ENCODE data around the gene XPA. TPM values are rescaled to one million over a fixed set of nuclear protein-coding genes. Genes with fewer than 3 reads are reported as not detected.
A peak's percentile ranks its signal among the peaks of the same experiment; 100 is the strongest.

Gene XPA
- total and polyA plus RNA-seq, 10 of the 15 experiments (the other 5 are each of a cell fraction or from before 2014, with no cell fraction given) = 6.2 to 19.9 (median 12.3) TPM

DNA sequence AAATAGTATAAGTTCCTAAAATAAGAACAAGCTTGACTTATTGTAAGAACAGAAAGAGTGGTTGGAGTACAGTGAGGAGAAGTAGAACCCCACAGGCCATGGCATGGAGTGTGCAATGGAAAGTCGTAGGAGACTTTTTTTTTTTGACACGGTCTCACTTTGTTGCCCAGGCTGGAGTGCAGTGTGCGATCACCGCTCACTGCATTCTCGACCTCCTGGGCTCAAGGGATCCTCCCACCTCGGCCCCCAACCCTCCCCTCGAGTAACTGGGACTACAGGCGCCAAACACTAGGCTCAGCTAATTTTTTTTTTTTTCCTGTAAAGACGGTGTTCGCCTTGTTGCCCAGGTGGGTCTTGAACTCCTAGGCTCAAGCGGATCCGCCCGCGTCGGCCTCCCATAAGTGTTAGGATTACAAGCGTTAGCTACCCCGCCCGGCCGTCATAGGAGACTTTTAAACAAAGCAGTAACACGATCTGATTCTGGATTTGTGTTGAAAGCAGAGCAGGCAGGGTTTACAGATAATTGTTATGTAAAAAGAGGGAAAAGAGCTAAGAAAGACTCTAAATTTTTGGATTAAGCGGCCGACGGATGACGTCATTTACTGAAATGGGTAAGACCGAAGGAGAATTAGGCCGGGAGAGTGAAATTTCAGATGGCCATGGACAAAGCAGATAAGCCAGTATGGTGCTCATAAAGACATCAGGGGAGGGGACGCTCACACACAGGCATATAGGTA, 64.7 kb downstream of the XPA start (continued):
- TF ChIP-seq JUND (IDR thresholded peaks at IDR 0.05; ENCODE audit: low read depth, low read length) = 0 out of 2 replicates have a peak, but pooled peaks have one; percentile 75
- TF ChIP-seq SREBF1 (IDR thresholded peaks at IDR 0.05; ENCODE audit: low read length) = no peak
- TF ChIP-seq NFYA (IDR thresholded peaks at IDR 0.05; ENCODE audit: borderline replicate concordance, low read depth, low read length) = no peak
- TF ChIP-seq, protein P1, sequence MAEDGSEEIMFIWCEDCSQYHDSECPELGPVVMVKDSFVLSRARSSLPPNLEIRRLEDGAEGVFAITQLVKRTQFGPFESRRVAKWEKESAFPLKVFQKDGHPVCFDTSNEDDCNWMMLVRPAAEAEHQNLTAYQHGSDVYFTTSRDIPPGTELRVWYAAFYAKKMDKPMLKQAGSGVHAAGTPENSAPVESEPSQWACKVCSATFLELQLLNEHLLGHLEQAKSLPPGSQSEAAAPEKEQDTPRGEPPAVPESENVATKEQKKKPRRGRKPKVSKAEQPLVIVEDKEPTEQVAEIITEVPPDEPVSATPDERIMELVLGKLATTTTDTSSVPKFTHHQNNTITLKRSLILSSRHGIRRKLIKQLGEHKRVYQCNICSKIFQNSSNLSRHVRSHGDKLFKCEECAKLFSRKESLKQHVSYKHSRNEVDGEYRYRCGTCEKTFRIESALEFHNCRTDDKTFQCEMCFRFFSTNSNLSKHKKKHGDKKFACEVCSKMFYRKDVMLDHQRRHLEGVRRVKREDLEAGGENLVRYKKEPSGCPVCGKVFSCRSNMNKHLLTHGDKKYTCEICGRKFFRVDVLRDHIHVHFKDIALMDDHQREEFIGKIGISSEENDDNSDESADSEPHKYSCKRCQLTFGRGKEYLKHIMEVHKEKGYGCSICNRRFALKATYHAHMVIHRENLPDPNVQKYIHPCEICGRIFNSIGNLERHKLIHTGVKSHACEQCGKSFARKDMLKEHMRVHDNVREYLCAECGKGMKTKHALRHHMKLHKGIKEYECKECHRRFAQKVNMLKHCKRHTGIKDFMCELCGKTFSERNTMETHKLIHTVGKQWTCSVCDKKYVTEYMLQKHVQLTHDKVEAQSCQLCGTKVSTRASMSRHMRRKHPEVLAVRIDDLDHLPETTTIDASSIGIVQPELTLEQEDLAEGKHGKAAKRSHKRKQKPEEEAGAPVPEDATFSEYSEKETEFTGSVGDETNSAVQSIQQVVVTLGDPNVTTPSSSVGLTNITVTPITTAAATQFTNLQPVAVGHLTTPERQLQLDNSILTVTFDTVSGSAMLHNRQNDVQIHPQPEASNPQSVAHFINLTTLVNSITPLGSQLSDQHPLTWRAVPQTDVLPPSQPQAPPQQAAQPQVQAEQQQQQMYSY (CRISPR knock-in tag; IDR thresholded peaks at IDR 0.05) = 0 out of 2 replicates have a peak, but pooled peaks have one; percentile 42
- TF ChIP-seq MEF2A (IDR thresholded peaks at IDR 0.05; ENCODE audit: insufficient read depth, low read depth, low read length) = 0 out of 2 replicates have a peak, but pooled peaks have one; percentile 32

GRCh38 chr9:97630591-97630990, 66.5 kb downstream of the XPA start:
- in situ Hi-C loops (cut with MboI) = loop anchor here (25.0 kb wide), 1 partner anchor 1218 kb away; the partner anchor contains the start of gene ZNF367
- BruUV-seq (replicated peaks) = no TSS peak
- no peaks in the 10 kb centered on the region for H3K27me3 ChIP-seq (replicated peaks in 1 of 2; ENCODE audit: control insufficient read depth in 2 of 2, insufficient read depth in 2 of 2, low read length in 1 of 2)
- ChIA-PET SMC1A (ENCODE audit: uncharacterized antibody, unreplicated experiment) (interaction anchor here (0.6 to 2.5 kb wide), 4 partner anchors 9 to 217 kb away, joined by 3 to 14 read pairs (median 4); no protein-coding TSS in a partner anchor), RAD21 (ENCODE audit: unreplicated experiment) (interaction anchor here (0.8 kb wide), 1 partner anchor 32 kb away, joined by 3 read pairs; no protein-coding TSS in a partner anchor), CTCF (interaction anchor here (0.9 to 5.5 kb wide), 6 partner anchors 9 to 162 kb away, joined by 3 to 35 read pairs (median 12); no protein-coding TSS in a partner anchor), POLR2A (no interaction called here)
- FAIRE-seq = no peak
- H3K27ac ChIP-seq (ENCODE audit: control insufficient read depth, insufficient read depth) = no peak overlapping the region
- H3K4me2 ChIP-seq (ENCODE audit: control insufficient read depth, insufficient read depth) = no peak overlapping the region
- peaks cover 52% of the 10 kb centered on the region for H3K79me2 ChIP-seq (ENCODE audit: control insufficient read depth, insufficient read depth, low read length)
- ATAC-seq = no peak
- TF ChIP-seq FOS (IDR thresholded peaks at IDR 0.05; ENCODE audit: borderline replicate concordance, extremely low read depth, insufficient read length) (no peak), HDAC6 (IDR thresholded peaks at IDR 0.05; ENCODE audit: unreplicated experiment) (no peak), RBBP5 (conservative IDR thresholded peaks at IDR 0.05) (no peak), SMAD5 (IDR thresholded peaks at IDR 0.05; ENCODE audit: low read depth) (no peak), CHD4 (IDR thresholded peaks at IDR 0.05) (no peak), NKRF (conservative IDR thresholded peaks at IDR 0.05) (no peak), RCOR1 (conservative IDR thresholded peaks at IDR 0.05; ENCODE audit: low read depth, low read length) (no peak), SREBF1 (IDR thresholded peaks at IDR 0.05; ENCODE audit: low read length) (no peak), NFYB (IDR thresholded peaks at IDR 0.05; ENCODE audit: insufficient read depth, low read depth, low read length) (no peak), SPI1 (IDR thresholded peaks at IDR 0.05; ENCODE audit: borderline replicate concordance, insufficient read depth, low read depth, low read length) (no peak), IKZF2 (IDR thresholded peaks at IDR 0.05) (no peak)
- no peaks in the 10 kb centered on the region for H3K9me3 ChIP-seq (replicated peaks; ENCODE audit: control insufficient read depth, insufficient read depth, low read length)
- no peak overlapping the region for H3K4me3 ChIP-seq
- 0 out of 4 replicates have a peak, but pooled peaks cover 0 to 2% of the 10 kb centered on the region in 2 experiments for H3K36me3 ChIP-seq (ENCODE audit: control insufficient read depth in 2 of 2, insufficient read depth in 2 of 2, low read length in 1 of 2)
- intact Hi-C loops (cut with micrococcal nuclease; ENCODE audit: unreplicated experiment) = no loop called here
- H4K20me1 ChIP-seq (ENCODE audit: control insufficient read depth, insufficient read depth) = no peaks in the 10 kb centered on the region
- H3K9ac ChIP-seq (ENCODE audit: control insufficient read depth, insufficient read depth, low read length) = no peak overlapping the region
- H2AFZ ChIP-seq (ENCODE audit: control insufficient read depth, low read depth, low read length) = no peak overlapping the region
- peaks cover 5% of the 10 kb centered on the region for H3K4me1 ChIP-seq (ENCODE audit: control insufficient read depth, insufficient read depth, low read length)
- DNase-seq (ENCODE audit: low read depth, low spot score) = no peak

Data from GM12878 (cell line).